Nephron (organoid): ENCODE data around the gene UGDH.
A peak's percentile ranks its signal among the peaks of the same experiment; 100 is the strongest.
"Not testable (repeated sequence)": the region's sequence is repeated elsewhere in the genome, so short reads cannot be mapped to it uniquely, and the experiment has no call there.

Experiments
- H3K27ac Mint-ChIP-seq, 3 experiments: 2 replicates each; pipeline ENCODE4 v1.8.0; 2020; ENCODE audit warnings: mixed read lengths in 3 of 3, mild to moderate bottlenecking in 2 of 3, moderate library complexity in 1 of 3
- H3K27me3 Mint-ChIP-seq: 2 replicates; pipeline ENCODE4 v1.8.0; 2021; ENCODE audit warnings: low read depth, mild to moderate bottlenecking, moderate library complexity, mixed read lengths
- H3K36me3 Mint-ChIP-seq: 2 replicates; pipeline ENCODE4 v1.8.0; 2020; ENCODE audit warnings: low read depth, mixed read lengths
- H3K4me1 Mint-ChIP-seq: 2 replicates; pipeline ENCODE4 v1.8.0; 2020; ENCODE audit warnings: mixed read lengths
- H3K4me3 Mint-ChIP-seq, 3 experiments: 2 replicates each; pipeline ENCODE4 v1.8.0; 2020; ENCODE audit warnings: mild to moderate bottlenecking in 3 of 3, mixed read lengths in 3 of 3, moderate library complexity in 2 of 3
- H3K9me3 Mint-ChIP-seq: 2 replicates; pipeline ENCODE4 v1.8.0; 2020; ENCODE audit warnings: mixed read lengths
- CTCF ChIP-seq, 3 experiments: fragments of 200-600 bp; sonication (generic); IDR thresholded peaks; one replicate each; pipeline ENCODE4 v1.5.0; 2021; ENCODE audit warnings: antibody characterized with exemption in 3 of 3; ENCODE audit not compliant: unreplicated experiment in 3 of 3

The UGDH gene

DNA sequence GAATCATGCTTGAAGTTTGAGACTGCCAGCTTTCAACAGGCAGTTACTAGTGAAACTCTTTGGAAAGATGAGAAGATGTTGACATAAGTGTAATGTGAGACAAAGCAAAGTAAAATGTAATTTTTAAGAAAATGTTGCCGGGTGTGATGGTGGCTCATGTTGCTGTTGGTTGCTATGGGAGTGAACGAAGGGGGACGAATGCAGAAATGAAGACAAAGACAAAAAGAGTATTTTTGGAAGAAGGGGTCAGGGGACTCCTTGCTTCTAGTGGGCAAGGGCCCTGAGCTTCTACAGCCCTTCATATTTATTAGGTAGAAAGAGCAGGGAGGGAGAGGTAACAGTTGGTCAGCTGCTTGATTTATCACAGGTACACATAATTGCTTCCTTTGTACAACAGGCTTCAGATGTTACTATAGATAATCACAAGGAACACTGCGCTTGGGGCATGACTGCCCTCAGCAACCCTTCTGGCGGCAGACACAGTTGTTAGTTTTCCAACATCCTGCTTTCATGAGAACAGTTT is 11.9 kb upstream of the UGDH start:
- H3K4me3 Mint-ChIP-seq = no peak overlapping the region

GRCh38 chr4:39533541-39533940 is 6.3 kb upstream of the UGDH start:
- Mint-ChIP-seq H3K27me3 (no peaks in the 10 kb centered on the region), H3K36me3 (peaks cover 74% of the 10 kb centered on the region), H3K27ac (no peak overlapping the region)

More for the DNA sequence above, 11.9 kb upstream of the UGDH start:
- Mint-ChIP-seq H3K36me3 (peaks cover 40% of the 10 kb centered on the region), H3K4me1 (peaks cover 41% of the 10 kb centered on the region), H3K27ac (peak overlapping the region; percentile 70 to 92 (median 84)), H3K9me3 (no peaks in the 10 kb centered on the region), H3K27me3 (no peaks in the 10 kb centered on the region)
- TF ChIP-seq CTCF (IDR thresholded peaks at IDR 0.05; ENCODE audit: unreplicated experiment in 3 of 3) = no peak

GRCh38 chr4:39532237-39532636 is 5.0 kb upstream of the UGDH start:
- not testable (repeated sequence) for H3K4me1 Mint-ChIP-seq, H3K27ac Mint-ChIP-seq, H3K27me3 Mint-ChIP-seq
- Mint-ChIP-seq H3K36me3 (peaks cover 81% of the 10 kb centered on the region), H3K9me3 (peaks cover 34% of the 10 kb centered on the region), H3K4me3 (peak overlapping the region in 1 of 3 experiments; percentile 11)

More at GRCh38 chr4:39533541-39533940, 6.3 kb upstream of the UGDH start:
- no peak overlapping the region for H3K4me3 Mint-ChIP-seq
- H3K9me3 Mint-ChIP-seq = peaks cover 31% of the 10 kb centered on the region
- no peaks in the 10 kb centered on the region for H3K4me1 Mint-ChIP-seq
- no peak for TF ChIP-seq CTCF (IDR thresholded peaks at IDR 0.05; ENCODE audit: unreplicated experiment in 3 of 3)

GRCh38 chr4:39530682-39531081 is 3.4 kb upstream of the UGDH start:
- peaks cover 17% of the 10 kb centered on the region for H3K4me1 Mint-ChIP-seq
- no peak for TF ChIP-seq CTCF (IDR thresholded peaks at IDR 0.05; ENCODE audit: unreplicated experiment in 3 of 3)
- H3K27ac Mint-ChIP-seq = no peak overlapping the region
- no peaks in the 10 kb centered on the region for H3K27me3 Mint-ChIP-seq
- H3K9me3 Mint-ChIP-seq = peaks cover 34% of the 10 kb centered on the region
- peak overlapping the region; percentile 48 to 72 (median 49) for H3K4me3 Mint-ChIP-seq
- H3K36me3 Mint-ChIP-seq = peaks cover 67% of the 10 kb centered on the region

DNA sequence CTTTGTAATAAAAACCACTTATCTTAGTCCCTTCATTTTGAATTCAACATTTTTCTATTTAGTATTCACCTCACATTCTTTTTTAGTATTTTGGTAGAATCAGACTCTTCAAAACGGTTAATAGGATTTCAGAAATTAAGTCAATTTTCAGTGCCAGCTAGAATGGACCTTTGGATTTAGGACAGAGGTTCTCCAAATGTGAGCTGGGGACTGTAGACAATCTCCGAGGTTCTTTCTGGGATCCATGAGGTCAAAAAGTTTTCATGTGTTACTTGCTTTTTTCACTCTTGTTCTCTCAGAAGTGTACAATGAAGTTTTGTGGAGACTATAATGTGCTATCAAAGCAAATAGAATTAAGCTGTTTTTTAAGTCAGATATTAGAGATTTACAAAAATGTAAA is 2.3 kb upstream of the UGDH start:
- Mint-ChIP-seq H3K36me3 (peaks cover 55% of the 10 kb centered on the region), H3K4me3 (peak overlapping the region; percentile 52 to 75 (median 63)), H3K9me3 (peaks cover 34% of the 10 kb centered on the region), H3K27me3 (no peaks in the 10 kb centered on the region), H3K27ac (peak overlapping the region; percentile 14 to 74 (median 45)), H3K4me1 (peaks cover 24% of the 10 kb centered on the region)
- no peak for TF ChIP-seq CTCF (IDR thresholded peaks at IDR 0.05; ENCODE audit: unreplicated experiment in 3 of 3)

DNA sequence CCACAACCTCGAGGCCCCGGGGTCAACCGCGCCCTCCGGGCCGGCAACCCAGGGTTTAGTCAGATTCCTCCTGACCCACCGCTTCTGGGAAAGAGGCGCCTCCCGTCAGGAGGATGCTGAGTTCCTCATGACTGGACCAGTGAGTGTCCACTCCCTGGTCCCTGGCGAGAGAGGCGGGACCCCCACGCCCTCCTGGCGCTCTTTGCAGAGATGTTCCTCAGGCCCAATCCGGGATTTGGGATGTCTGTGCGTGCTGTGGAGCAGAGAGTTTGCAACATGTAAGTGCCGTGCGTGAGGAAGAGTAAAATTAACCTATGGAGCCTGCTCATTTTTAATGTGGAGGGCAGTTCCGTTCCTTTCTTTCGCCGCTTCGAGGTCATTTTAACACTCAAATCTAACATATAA is 824 bp upstream of the UGDH start:
- peaks cover 29% of the 10 kb centered on the region for H3K4me1 Mint-ChIP-seq
- peaks cover 33% of the 10 kb centered on the region for H3K9me3 Mint-ChIP-seq
- peaks cover 40% of the 10 kb centered on the region for H3K36me3 Mint-ChIP-seq
- H3K27ac Mint-ChIP-seq = peak overlapping the region; percentile 96 to 99 (median 97)
- no peaks in the 10 kb centered on the region for H3K27me3 Mint-ChIP-seq
- peak overlapping the region; percentile 99 to 100 (median 100) for H3K4me3 Mint-ChIP-seq
- no peak for TF ChIP-seq CTCF (IDR thresholded peaks at IDR 0.05; ENCODE audit: unreplicated experiment in 3 of 3)
